Muscle of leg (tissue), 11 donors: ENCODE data around the gene BAIAP2L2. TPM values are rescaled to one million over a fixed set of nuclear protein-coding genes. Genes with fewer than 3 reads are reported as not detected.
"Not testable (repeated sequence)": the region's sequence is repeated elsewhere in the genome, so short reads cannot be mapped to it uniquely, and the experiment has no call there.

Experiments
- DNase-seq: peaks from one replicate; pipeline ENCODE4 v3.0.0; 2013
- H3K27ac ChIP-seq: one replicate; pipeline ENCODE4 v1.5.1; 2013; ENCODE audit warnings: mild to moderate bottlenecking, low read length, control low read depth
- H3K27me3 ChIP-seq: one replicate; pipeline ENCODE4 v1.6.1; 2013; ENCODE audit warnings: low read length; ENCODE audit not compliant: control insufficient read depth, insufficient read depth
- H3K36me3 ChIP-seq: one replicate; pipeline ENCODE4 v1.6.1; 2013; ENCODE audit warnings: low read length; ENCODE audit not compliant: control insufficient read depth, insufficient read depth
- H3K4me1 ChIP-seq: one replicate; pipeline ENCODE4 v1.6.1; 2013; ENCODE audit warnings: low read length; ENCODE audit not compliant: control insufficient read depth, insufficient read depth
- H3K4me3 ChIP-seq: one replicate; pipeline ENCODE4 v1.5.1; 2013; ENCODE audit warnings: low read length, control low read depth
- H3K9me3 ChIP-seq: replicated peaks from 2 replicates; pipeline ENCODE4 v1.6.1; 2013; ENCODE audit warnings: low read depth, low read length; ENCODE audit not compliant: control insufficient read depth
- WGBS: methylation state at CpG from one replicate; pipeline ENCODE4 v1.1.5; 2013; ENCODE audit warnings: missing lambda C conversion rate; ENCODE audit not compliant: insufficient coverage; 5-methylcytosine and 5-hydroxymethylcytosine counted together
- polyA plus RNA-seq, 8 donors: library from polyadenylated mRNA; unstranded; fragments of 120-200 nt; gene quantifications; one replicate each; pipeline versions ENCODE4 v1.2.1 to v1.2.3, GENCODE V29; 2013; ENCODE audit warnings: inconsistent platforms in 1 of 8, low replicate concordance in 1 of 8; ENCODE audit not compliant: insufficient read length in 8 of 8, insufficient read depth in 1 of 8
- total RNA-seq: library from RNA; stranded (reverse); fragments of 120-200 nt; gene quantifications from one replicate; pipeline ENCODE4 v1.2.4, GENCODE V29; 2013

Gene BAIAP2L2
- total and polyA plus RNA-seq, 9 donors, result 0.22 to 6.4 (median 1.2) TPM

- peaks cover 14% of the 10 kb centered on the region for H3K4me1 ChIP-seq
- H3K27me3 ChIP-seq, H3K36me3 ChIP-seq, H3K4me3 ChIP-seq, H3K27ac ChIP-seq, H3K9me3 ChIP-seq, DNase-seq: not testable (repeated sequence)
- no CpG with 5 or more reads among the region's 2 CpGs for WGBS
Measured at GRCh38 chr22:38118747-38119146, 8.3 kb upstream of the BAIAP2L2 start.

- no peak for DNase-seq
- H3K4me3 ChIP-seq, result no peak overlapping the region
- H3K27ac ChIP-seq, result no peak overlapping the region
- peaks cover 20% of the 10 kb centered on the region for H3K4me1 ChIP-seq
- WGBS, result 50% methylated on average over 1 of the region's 3 CpGs
- no peaks in the 10 kb centered on the region for H3K9me3 ChIP-seq
- no peaks in the 10 kb centered on the region for H3K27me3 ChIP-seq
- no peaks in the 10 kb centered on the region for H3K36me3 ChIP-seq
Measured at GRCh38 chr22:38118182-38118581, 7.7 kb upstream of the BAIAP2L2 start.

- H3K36me3 ChIP-seq, DNase-seq, H3K9me3 ChIP-seq, H3K27ac ChIP-seq, H3K27me3 ChIP-seq, H3K4me3 ChIP-seq: not testable (repeated sequence)
- peaks cover 20% of the 10 kb centered on the region for H3K4me1 ChIP-seq
- 96% methylated on average over 4 of the region's 10 CpGs for WGBS
Measured at GRCh38 chr22:38117556-38117955, 7.1 kb upstream of the BAIAP2L2 start.

- no peak for DNase-seq
- no peak overlapping the region for H3K27ac ChIP-seq
- no peaks in the 10 kb centered on the region for H3K36me3 ChIP-seq
- no peaks in the 10 kb centered on the region for H3K27me3 ChIP-seq
- 91% methylated on average over 29 of the region's 31 CpGs for WGBS
- no peak overlapping the region for H3K4me3 ChIP-seq
- peaks cover 32% of the 10 kb centered on the region for H3K4me1 ChIP-seq
- no peaks in the 10 kb centered on the region for H3K9me3 ChIP-seq
Measured at GRCh38 chr22:38115423-38116205, 5.1 kb upstream of the BAIAP2L2 start.

- WGBS, result 45% methylated on average over 32 of the region's 32 CpGs
- no peak overlapping the region for H3K27ac ChIP-seq
- H3K4me1 ChIP-seq, result peaks cover 37% of the 10 kb centered on the region
- no peaks in the 10 kb centered on the region for H3K9me3 ChIP-seq
- no peaks in the 10 kb centered on the region for H3K36me3 ChIP-seq
- H3K4me3 ChIP-seq, result no peak overlapping the region
- peak; percentile 83 for DNase-seq
- no peaks in the 10 kb centered on the region for H3K27me3 ChIP-seq
Measured at GRCh38 chr22:38114484-38115398, 4.3 kb upstream of the BAIAP2L2 start.

- Histone ChIP-seq H3K27ac (no peak overlapping the region), H3K9me3 (no peaks in the 10 kb centered on the region), H3K4me3 (no peak overlapping the region), H3K4me1 (peaks cover 48% of the 10 kb centered on the region), H3K27me3 (no peaks in the 10 kb centered on the region), H3K36me3 (no peaks in the 10 kb centered on the region)
- 89% methylated on average over 22 of the region's 22 CpGs for WGBS
- DNase-seq, result no peak
Measured at GRCh38 chr22:38112381-38112780, 1.9 kb upstream of the BAIAP2L2 start.

GRCh38 chr22:38111925-38112355, 1.5 kb upstream of the BAIAP2L2 start:
- no peak for DNase-seq
- H3K27ac ChIP-seq, result no peak overlapping the region
- no peak overlapping the region for H3K4me3 ChIP-seq
- H3K9me3 ChIP-seq, result no peaks in the 10 kb centered on the region
- WGBS, result 73% methylated on average over 11 of the region's 11 CpGs
- no peaks in the 10 kb centered on the region for H3K27me3 ChIP-seq
- H3K4me1 ChIP-seq, result peaks cover 53% of the 10 kb centered on the region
- no peaks in the 10 kb centered on the region for H3K36me3 ChIP-seq

GRCh38 chr22:38110863-38111852, 674 bp upstream of the BAIAP2L2 start:
- DNase-seq, result no peak
- Histone ChIP-seq H3K9me3 (no peaks in the 10 kb centered on the region), H3K4me1 (peaks cover 56% of the 10 kb centered on the region), H3K27ac (no peak overlapping the region), H3K4me3 (no peak overlapping the region), H3K36me3 (no peaks in the 10 kb centered on the region), H3K27me3 (no peaks in the 10 kb centered on the region)
- 57% methylated on average over 20 of the region's 30 CpGs for WGBS

GRCh38 chr22:38109371-38110001, 998 bp downstream of the BAIAP2L2 start:
- DNase-seq, result no peak

More at GRCh38 chr22:38109371-38110001, 998 bp downstream of the BAIAP2L2 start:
- H3K9me3 ChIP-seq, result no peaks in the 10 kb centered on the region
- H3K27ac ChIP-seq, result no peak overlapping the region
- no peak overlapping the region for H3K4me3 ChIP-seq
- no peaks in the 10 kb centered on the region for H3K27me3 ChIP-seq
- H3K36me3 ChIP-seq, result no peaks in the 10 kb centered on the region
- peaks cover 48% of the 10 kb centered on the region for H3K4me1 ChIP-seq
- WGBS, result 79% methylated on average over 14 of the region's 22 CpGs
